Suprapubic skin (tissue), 3 donors: ENCODE measurements around the gene UBA7.

Source experiments
- CTCF ChIP-seq, 2 donors: fragments of 200-600 bp in 1 of 2; fragments of 450-650 bp in 1 of 2; sonication (generic) in 1 of 2; IDR thresholded peaks; one replicate each; pipeline ENCODE4 v1.5.1; 2016 to 2019; ENCODE audit warnings: antibody characterized with exemption in 2 of 2, mild to moderate bottlenecking in 1 of 2, moderate library complexity in 1 of 2
- POLR2A ChIP-seq, 2 donors: fragments of 450-650 bp; IDR thresholded peaks; one replicate each; pipeline ENCODE4 v1.6.1; 2017; ENCODE audit warnings: antibody characterized with exemption in 2 of 2, mild to moderate bottlenecking in 2 of 2, moderate library complexity in 2 of 2

- no peak for TF ChIP-seq CTCF (IDR thresholded peaks at IDR 0.05)
- TF ChIP-seq POLR2A (IDR thresholded peaks at IDR 0.05): no peak
These were observed 14.0 kb downstream of the UBA7 start, which contains the start of gene CDHR4 for GRCh38 chr3:49799761-49800160.
